GM20431 (cell line): Measurements from ENCODE around the gene ANAPC1.
"Not testable (repeated sequence)": the region's sequence is repeated elsewhere in the genome, so short reads cannot be mapped to it uniquely, and the experiment has no call there.

Experiments used
- in situ Hi-C: fragments of 300-500 bp; cut with MseI, MboI; formaldehyde crosslinking; loops from one replicate; pipeline ENCODE4 v1.15.0; 2020; ENCODE audit warnings: low sequenced_read_pairs; ENCODE audit not compliant: unreplicated experiment

Gene ANAPC1

GRCh38 chr2:111883661-111884591 is at the start of gene ANAPC1:
TSS of gene ANAPC1 (minus strand) at chr2:111884193. CDS start at chr2:111880825, 3,368 bp downstream.
- in situ Hi-C loops: loop anchor here (25.0 kb wide), 1 partner anchor 353 kb away; no protein-coding TSS in a partner anchor

GRCh38 chr2:111932841-111933291 is 48.9 kb upstream of the ANAPC1 start:
- in situ Hi-C loops: no loop called here

- in situ Hi-C loops: no loop called here
Observed at GRCh38 chr2:111930875-111931274, 46.9 kb upstream of the ANAPC1 start.

DNA sequence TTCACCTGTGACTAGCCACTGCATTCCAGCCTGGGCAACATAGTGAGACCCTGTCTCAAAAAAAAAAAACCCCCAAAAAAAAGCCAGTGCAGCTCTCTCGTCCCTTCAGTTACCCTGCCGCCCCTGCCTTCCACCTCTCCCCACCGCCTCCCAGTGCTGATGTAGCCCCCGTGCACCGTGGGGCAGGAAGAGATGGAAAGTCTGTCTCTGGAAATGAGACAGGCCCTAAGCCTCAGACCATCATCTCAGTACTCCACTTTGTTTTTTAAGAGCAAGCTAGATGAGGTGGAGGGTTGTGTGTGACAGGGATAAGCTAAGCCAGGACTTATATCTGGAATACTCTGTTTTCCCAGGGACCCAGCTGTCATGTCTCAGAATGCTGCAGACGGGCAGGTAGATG is 46.4 kb upstream of the ANAPC1 start:
- in situ Hi-C loops: no loop called here

DNA sequence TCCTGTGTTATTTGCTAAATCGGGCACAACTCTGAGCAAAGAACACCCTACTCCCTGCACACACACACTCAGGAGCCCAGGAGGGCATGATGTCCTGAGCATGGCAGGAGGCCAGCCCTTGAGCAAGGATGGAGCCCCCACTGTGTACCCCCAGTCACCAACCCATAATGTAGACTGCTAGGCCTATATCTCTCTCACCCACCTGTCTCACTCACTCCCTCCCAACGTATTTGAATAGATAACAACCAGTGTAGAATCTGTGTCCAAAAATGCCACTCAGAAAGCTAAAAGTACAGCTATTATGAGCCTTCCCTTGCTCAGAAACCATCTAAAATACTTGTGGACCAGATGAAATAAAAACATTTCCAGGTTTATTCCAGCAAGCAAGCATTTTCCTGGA is 43.7 kb upstream of the ANAPC1 start:
- in situ Hi-C loops: no loop called here

- in situ Hi-C loops: no loop called here
Observed at GRCh38 chr2:111924617-111925107, 40.7 kb upstream of the ANAPC1 start.

GRCh38 chr2:111923276-111923804 is 39.3 kb upstream of the ANAPC1 start:
- in situ Hi-C loops: no loop called here

- in situ Hi-C loops: no loop called here
Observed at GRCh38 chr2:111919794-111920608, 36.0 kb upstream of the ANAPC1 start.

DNA sequence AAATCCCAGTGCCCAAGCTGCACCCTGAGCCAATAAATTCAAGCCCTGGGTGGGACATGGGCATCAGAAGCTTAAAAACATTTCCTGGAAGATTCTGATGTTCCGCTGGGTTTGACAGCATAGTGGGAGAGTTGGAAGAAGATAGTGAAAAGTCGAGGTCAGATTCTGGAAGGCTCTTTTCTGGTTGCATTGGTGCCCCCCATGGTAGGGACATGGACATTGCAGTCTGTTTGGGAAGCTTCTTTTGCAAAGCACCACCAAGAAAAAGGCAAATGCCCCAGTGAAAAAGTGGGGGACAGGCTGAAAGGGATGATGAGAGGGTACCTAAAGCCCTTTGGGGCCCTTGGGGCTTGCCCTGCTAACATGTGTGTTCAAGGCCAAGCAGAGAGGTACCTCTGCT is 35.4 kb upstream of the ANAPC1 start:
- in situ Hi-C loops: no loop called here

- in situ Hi-C loops: no loop called here
Observed at GRCh38 chr2:111918383-111918806, 34.4 kb upstream of the ANAPC1 start.

GRCh38 chr2:111917106-111917505 is 33.1 kb upstream of the ANAPC1 start:
- in situ Hi-C loops: no loop called here

GRCh38 chr2:111912547-111912946 is 28.6 kb upstream of the ANAPC1 start:
- in situ Hi-C loops: no loop called here

DNA sequence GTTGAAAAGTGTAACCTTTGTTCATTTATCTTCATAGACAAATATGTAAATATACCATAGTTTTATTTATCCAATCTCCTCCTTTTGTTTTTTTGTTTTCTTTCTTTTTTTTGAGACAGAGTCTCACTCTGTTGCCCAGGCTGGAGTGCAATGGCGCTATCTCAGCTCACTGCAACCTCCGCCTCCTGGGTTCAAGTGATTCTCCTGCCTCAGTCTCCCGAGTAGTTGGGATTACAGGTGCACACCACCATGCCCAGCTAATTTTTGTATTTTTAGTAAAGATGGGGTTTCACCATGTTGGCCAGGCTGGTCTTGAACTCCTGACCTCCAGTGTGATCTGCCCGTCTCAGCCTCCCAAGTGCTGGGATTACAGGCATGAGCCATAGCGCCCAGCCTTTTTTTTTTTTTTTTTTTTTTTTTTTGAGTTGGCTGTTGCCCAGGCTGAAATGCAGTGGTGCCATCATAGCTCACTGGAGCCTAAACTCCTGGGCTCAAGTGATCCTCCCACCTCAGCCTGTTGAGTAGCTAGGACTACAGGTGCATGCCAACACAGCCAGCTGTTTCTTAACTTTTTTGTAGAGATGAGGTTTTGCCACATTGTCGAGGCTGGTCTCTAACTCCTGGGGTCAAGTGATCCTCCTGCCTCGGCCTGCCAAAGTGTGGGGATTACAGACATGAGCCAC is 27.4 kb upstream of the ANAPC1 start:
- in situ Hi-C loops: not testable (repeated sequence)

- in situ Hi-C loops: no loop called here
Observed at GRCh38 chr2:111910609-111911277, 26.8 kb upstream of the ANAPC1 start.

DNA sequence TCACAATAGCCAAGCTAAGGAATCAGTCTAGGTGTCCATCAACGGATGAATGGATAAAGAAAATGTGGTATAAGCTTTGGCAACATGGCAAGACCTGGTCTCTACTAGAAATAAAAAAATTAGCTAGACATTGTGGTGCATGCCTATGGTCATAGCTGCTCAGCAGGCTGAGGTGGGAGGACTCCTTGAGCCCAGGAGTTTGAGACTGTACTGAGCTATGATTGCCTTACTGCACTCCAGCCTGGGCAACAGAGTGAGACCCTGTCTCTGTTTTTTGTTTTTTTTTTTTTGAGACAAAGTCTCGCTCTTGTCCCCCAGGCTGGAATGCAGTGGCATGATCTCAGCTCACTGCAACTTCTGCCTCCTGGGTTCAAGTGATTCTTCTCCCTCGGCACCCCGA is 26.0 kb upstream of the ANAPC1 start:
- in situ Hi-C loops: not testable (repeated sequence)

DNA sequence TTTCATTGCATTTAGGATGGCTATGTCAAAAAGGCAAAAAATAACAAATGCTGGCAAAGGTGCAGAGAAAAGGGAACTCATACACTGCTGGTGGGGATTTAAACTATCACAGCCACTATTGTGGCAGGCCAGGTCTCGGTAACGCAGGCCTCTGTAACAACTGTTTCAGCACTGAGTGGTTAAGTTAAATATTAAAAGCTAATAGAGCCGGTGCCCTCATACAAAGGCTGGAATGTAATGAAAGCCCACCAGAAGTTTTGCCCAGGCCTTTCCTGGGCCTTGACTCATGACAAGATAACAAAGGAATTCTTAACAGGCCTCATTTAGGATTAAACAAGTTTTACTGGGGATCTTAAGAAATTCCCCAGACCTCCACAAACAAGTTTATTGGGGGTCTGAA is 25.1 kb upstream of the ANAPC1 start:
- in situ Hi-C loops: no loop called here

DNA sequence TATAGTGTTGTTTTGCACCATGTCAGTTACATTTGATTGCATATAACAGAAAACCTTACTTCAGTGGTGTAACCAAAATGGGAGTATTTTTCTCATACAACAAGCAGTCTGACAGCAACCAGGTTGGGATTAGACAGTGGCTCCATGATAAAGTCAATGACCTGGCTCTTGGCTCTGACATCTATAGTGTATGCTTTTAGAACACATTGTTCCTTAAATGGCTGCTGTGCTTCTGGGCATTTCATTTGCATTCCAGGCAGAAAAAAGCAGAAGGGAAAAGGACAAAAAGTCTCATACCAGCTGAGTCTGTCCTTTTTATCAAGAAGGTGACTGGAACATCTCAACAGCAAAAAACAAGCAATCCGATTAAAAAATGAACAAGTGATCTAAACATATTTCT is 24.6 kb upstream of the ANAPC1 start:
- in situ Hi-C loops: no loop called here

GRCh38 chr2:111905990-111906735 is 22.2 kb upstream of the ANAPC1 start:
- in situ Hi-C loops: no loop called here

- in situ Hi-C loops: not testable (repeated sequence)
Observed at GRCh38 chr2:111905475-111905869, 21.5 kb upstream of the ANAPC1 start.
